ENCODE measurements around the gene CDH4.

The CDH4 gene

GRCh38 chr20:61674121-61674520 lies 422.1 kb downstream of the CDH4 start:
- TF ChIP-seq CTCF (IDR thresholded peaks at IDR 0.05; ENCODE audit: low read depth, low read length): no peak
- H3K4me3 ChIP-seq (ENCODE audit: low read depth, low read length): no peak overlapping the region

GRCh38 chr20:61674688-61675087 lies 422.6 kb downstream of the CDH4 start:
- H3K4me3 ChIP-seq (ENCODE audit: low read depth, low read length): no peak overlapping the region
- no peak for TF ChIP-seq CTCF (IDR thresholded peaks at IDR 0.05; ENCODE audit: low read depth, low read length)

- TF ChIP-seq CTCF (IDR thresholded peaks at IDR 0.05; ENCODE audit: low read depth, low read length): no peak
- H3K4me3 ChIP-seq (ENCODE audit: low read depth, low read length): no peak overlapping the region
Measured at GRCh38 chr20:61677928-61678327, 425.9 kb downstream of the CDH4 start.

- H3K4me3 ChIP-seq (ENCODE audit: low read depth, low read length): no peak overlapping the region
- no peak for TF ChIP-seq CTCF (IDR thresholded peaks at IDR 0.05; ENCODE audit: low read depth, low read length)
Measured at GRCh38 chr20:61678437-61678836, 426.4 kb downstream of the CDH4 start.

- no peak for TF ChIP-seq CTCF (IDR thresholded peaks at IDR 0.05; ENCODE audit: low read depth, low read length)
- H3K4me3 ChIP-seq (ENCODE audit: low read depth, low read length): no peak overlapping the region
Measured at GRCh38 chr20:61679473-61679872, 427.4 kb downstream of the CDH4 start.

- no peak for TF ChIP-seq CTCF (IDR thresholded peaks at IDR 0.05; ENCODE audit: low read depth, low read length)
Measured at GRCh38 chr20:61680096-61680495, 428.0 kb downstream of the CDH4 start.

GRCh38 chr20:61682114-61682995 lies 430.3 kb downstream of the CDH4 start:
- no peak for TF ChIP-seq CTCF (IDR thresholded peaks at IDR 0.05; ENCODE audit: low read depth, low read length)
- H3K4me3 ChIP-seq (ENCODE audit: low read depth, low read length): no peak overlapping the region

More at GRCh38 chr20:61680096-61680495, 428.0 kb downstream of the CDH4 start:
- H3K4me3 ChIP-seq (ENCODE audit: low read depth, low read length): no peak overlapping the region
